Activated CD8-positive, alpha-beta T cell treated with anti-CD3 and anti-CD28 coated beads for 36 hours (primary cell): ENCODE measurements around the gene SLC4A1. TPM values are rescaled to one million over a fixed set of nuclear protein-coding genes. Genes with fewer than 3 reads are reported as not detected.
"Not testable (repeated sequence)": the region's sequence is repeated elsewhere in the genome, so short reads cannot be mapped to it uniquely, and the experiment has no call there.

Experiments used
- ATAC-seq: fragments of 200-7000 bp; cut with Tn5 transposase; one replicate; pipeline ENCODE4 v1.10.0; 2021; ENCODE audit warnings: mild to moderate bottlenecking, moderate library complexity
- CTCF ChIA-PET: fragments of 350-600 bp; sonication (Branson Sonifier 250); formaldehyde crosslinking; loops from one replicate; lab custom pipeline; 2021; ENCODE audit warnings: antibody characterized with exemption; lab: Charles Lee
- POLR2A ChIA-PET: fragments of 350-600 bp; sonication (Branson Sonifier 250); formaldehyde crosslinking; loops from one replicate; lab custom pipeline; 2021; ENCODE audit warnings: antibody characterized with exemption; lab: Charles Lee
- DNase-seq: peaks from one replicate; pipeline ENCODE4 v3.0.0-alpha.2; 2020
- H3K27ac Mint-ChIP-seq: one replicate; pipeline ENCODE4 v1.8.0; 2021; ENCODE audit warnings: mild to moderate bottlenecking, mixed read lengths
- H3K27me3 Mint-ChIP-seq: one replicate; pipeline ENCODE4 v1.8.0; 2021; ENCODE audit warnings: mixed read lengths
- H3K36me3 Mint-ChIP-seq: one replicate; pipeline ENCODE4 v1.8.0; 2021; ENCODE audit warnings: low read depth, mixed read lengths
- H3K4me1 Mint-ChIP-seq: one replicate; pipeline ENCODE4 v1.8.0; 2021; ENCODE audit warnings: low read depth, mixed read lengths
- H3K4me3 Mint-ChIP-seq: one replicate; pipeline ENCODE4 v1.8.0; 2021; ENCODE audit warnings: mild to moderate bottlenecking, moderate library complexity, mixed read lengths
- H3K9me3 Mint-ChIP-seq: one replicate; pipeline ENCODE4 v1.8.0; 2021; ENCODE audit warnings: mixed read lengths
- CTCF ChIP-seq: fragments of 200-600 bp; IDR thresholded peaks from one replicate; pipeline ENCODE4 v1.8.0; 2022; ENCODE audit warnings: antibody characterized with exemption, mild to moderate bottlenecking
- intact Hi-C: fragments of 100-400 bp; cut with micrococcal nuclease; formaldehyde crosslinking; loops from one replicate; pipeline ENCODE4 v1.10.0; 2022
- total RNA-seq, 2 experiments: library from RNA; stranded (reverse); gene quantifications; one replicate each; pipeline ENCODE4 v1.2.3, GENCODE V29; 2021

The SLC4A1 gene
- total RNA-seq, 2 experiments from 2014 or later, result not detected

DNA sequence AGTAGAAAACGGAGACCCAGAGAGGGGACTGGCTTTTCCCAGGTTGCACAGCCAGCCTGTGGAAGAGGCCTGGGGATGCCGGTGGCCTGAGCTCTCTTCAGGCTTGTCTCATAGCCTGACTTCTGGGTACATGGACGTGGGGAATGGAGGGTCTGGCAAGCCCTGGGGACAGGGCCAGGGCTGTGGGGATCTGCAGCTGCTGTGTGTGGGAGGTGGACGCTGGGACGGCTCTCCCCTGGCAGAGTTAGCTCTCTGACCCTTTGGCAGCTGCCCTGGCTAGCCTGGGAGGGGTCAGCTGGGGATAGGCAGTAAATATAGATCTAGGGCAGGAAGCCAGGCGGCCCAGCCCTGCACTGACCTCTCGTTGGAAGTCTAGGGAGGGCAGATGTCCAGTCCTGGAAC, 20.5 kb downstream of the SLC4A1 start:
- H3K4me3 Mint-ChIP-seq, result no peak overlapping the region
- H3K27me3 Mint-ChIP-seq, result no peaks in the 10 kb centered on the region
- ChIA-PET CTCF (interaction anchor here (0.9 to 1.3 kb wide), 6 partner anchors 19 to 107 kb away, joined by 3 to 10 read pairs (median 4); no protein-coding TSS in a partner anchor), POLR2A (interaction anchor here (0.8 to 3.6 kb wide), 4 partner anchors 26 to 70 kb away, joined by 3 to 20 read pairs (median 4); partner anchors contain the start of gene UBTF)
- TF ChIP-seq CTCF, result no peak
- H3K9me3 Mint-ChIP-seq, result no peaks in the 10 kb centered on the region
- peak overlapping the region; percentile 89 for H3K27ac Mint-ChIP-seq
- DNase-seq, result no peak
- peaks cover 48% of the 10 kb centered on the region for H3K4me1 Mint-ChIP-seq
- intact Hi-C loops, result no loop called here
- H3K36me3 Mint-ChIP-seq, result no peaks in the 10 kb centered on the region
- ATAC-seq, result no peak

DNA sequence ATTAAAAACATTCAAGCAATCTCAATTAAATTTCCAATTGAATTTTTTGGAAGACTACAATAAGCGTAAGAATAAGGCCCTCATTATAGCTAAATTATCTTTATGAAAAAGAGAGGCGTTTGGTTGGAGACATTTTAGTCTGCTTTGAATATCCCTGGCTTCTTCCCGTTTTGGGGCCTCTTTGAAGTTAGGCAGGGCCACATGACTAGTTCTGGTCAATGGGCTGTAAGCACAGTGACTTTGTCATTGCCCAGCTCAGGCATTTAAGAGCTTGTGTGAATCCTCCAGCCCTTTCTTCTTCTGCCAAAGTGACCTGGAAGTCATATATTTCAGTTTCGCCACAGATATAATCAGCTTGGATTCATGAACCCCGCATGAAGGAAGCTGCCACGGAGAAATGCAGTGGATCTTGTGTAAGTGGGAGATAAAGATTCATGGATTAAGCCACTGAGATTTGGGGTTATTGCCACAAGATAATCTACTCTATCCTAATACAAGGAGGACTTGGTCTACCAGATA, 26.8 kb downstream of the SLC4A1 start:
- ATAC-seq (no peak), DNase-seq (no peak)
- Mint-ChIP-seq H3K4me3 (no peak overlapping the region), H3K4me1 (peaks cover 14% of the 10 kb centered on the region), H3K9me3 (no peaks in the 10 kb centered on the region), H3K36me3 (no peaks in the 10 kb centered on the region), H3K27me3 (no peaks in the 10 kb centered on the region), H3K27ac (no peak overlapping the region)
- ChIA-PET POLR2A (interaction anchor here (1.5 kb wide), 1 partner anchor 20 kb away, joined by 4 read pairs; no protein-coding TSS in a partner anchor), CTCF (interaction anchor here (1.2 kb wide), 2 partner anchors 31 to 90 kb away, joined by 3 read pairs; no protein-coding TSS in a partner anchor)
- intact Hi-C loops, result no loop called here
- no peak for TF ChIP-seq CTCF

- H3K27me3 Mint-ChIP-seq, H3K4me1 Mint-ChIP-seq, intact Hi-C loops, CTCF ChIA-PET, H3K9me3 Mint-ChIP-seq, POLR2A ChIA-PET, H3K4me3 Mint-ChIP-seq, H3K27ac Mint-ChIP-seq, DNase-seq, H3K36me3 Mint-ChIP-seq, ATAC-seq: not testable (repeated sequence)
Measured at GRCh38 chr17:44237886-44238285, 30.0 kb downstream of the SLC4A1 start.

DNA sequence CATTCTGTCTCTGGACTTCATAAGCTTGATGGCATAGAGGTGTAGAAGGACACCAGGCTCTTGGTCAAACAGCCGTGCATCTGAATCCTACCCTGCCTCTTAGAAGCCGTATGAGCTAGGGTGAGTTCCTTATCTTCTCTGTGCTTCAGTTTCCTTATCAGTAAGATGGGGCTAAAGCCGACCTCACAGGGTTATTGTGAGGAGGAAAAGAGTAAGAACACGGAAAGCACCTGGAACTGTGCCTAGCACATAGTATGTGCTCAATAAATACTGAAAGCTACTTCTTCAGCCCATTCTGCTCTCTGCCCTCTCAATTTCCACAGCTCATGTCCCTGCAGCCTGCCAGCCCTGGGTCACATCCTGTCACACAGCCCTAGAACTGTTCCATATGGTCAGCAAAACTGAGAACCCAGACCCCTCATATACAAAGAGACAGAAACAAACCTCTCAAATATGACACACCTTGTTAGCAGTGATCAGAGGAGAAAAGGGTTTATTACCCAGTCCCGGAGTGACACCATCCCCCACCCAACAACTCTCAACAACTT, 31.4 kb downstream of the SLC4A1 start:
- TF ChIP-seq CTCF, result no peak
- ATAC-seq (no peak), DNase-seq (no peak)
- intact Hi-C loops, result no loop called here
- Mint-ChIP-seq H3K27ac (peak overlapping the region; percentile 2), H3K4me3 (no peak overlapping the region), H3K4me1 (peaks cover 6% of the 10 kb centered on the region), H3K27me3 (no peaks in the 10 kb centered on the region), H3K9me3 (no peaks in the 10 kb centered on the region), H3K36me3 (no peaks in the 10 kb centered on the region)
- POLR2A ChIA-PET, result interaction anchor here (0.6 kb wide), 1 partner anchor 17 kb away, joined by 3 read pairs; no protein-coding TSS in a partner anchor
- CTCF ChIA-PET, result no interaction called here

DNA sequence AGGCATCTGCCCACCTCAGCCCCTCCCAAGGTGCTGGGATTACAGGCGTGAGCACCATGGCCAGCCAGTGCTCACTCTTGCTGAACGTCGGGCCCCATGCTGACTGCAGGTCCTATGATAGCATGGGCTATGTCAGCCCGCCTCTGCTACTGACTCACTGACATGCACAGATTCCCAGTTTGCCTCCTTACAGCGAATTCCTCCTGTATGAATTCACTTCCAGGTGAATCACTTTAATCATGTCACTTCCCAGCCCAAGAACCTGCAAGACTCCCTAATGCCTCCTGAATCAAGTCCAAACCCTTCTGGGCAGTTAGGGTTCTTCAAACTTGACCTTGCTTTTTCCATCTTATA, 32.4 kb downstream of the SLC4A1 start:
- Mint-ChIP-seq H3K27me3 (no peaks in the 10 kb centered on the region), H3K4me1 (peaks cover 6% of the 10 kb centered on the region), H3K4me3 (no peak overlapping the region), H3K36me3 (no peaks in the 10 kb centered on the region), H3K27ac (no peak overlapping the region), H3K9me3 (no peaks in the 10 kb centered on the region)
- TF ChIP-seq CTCF, result no peak
- CTCF ChIA-PET, result no interaction called here
- POLR2A ChIA-PET, result no interaction called here
- ATAC-seq (no peak), DNase-seq (no peak)
- intact Hi-C loops, result no loop called here
